ENCODE measurements around the gene BBS9. TPM values are rescaled to one million over a fixed set of nuclear protein-coding genes. Genes with fewer than 3 reads are reported as not detected.

BBS9 gene
- total and polyA plus RNA-seq, 4 donors: 2.3 to 9.5 (median 4.5) TPM

GRCh38 chr7:33463131-33463530 is 333.8 kb downstream of the BBS9 start:
- no peak overlapping the region for H3K27ac ChIP-seq (ENCODE audit: low read depth in 1 of 2, low read length in 2 of 2)
- H3K4me3 ChIP-seq (ENCODE audit: low read depth in 1 of 3, low read length in 3 of 3): no peak overlapping the region
- no peak for DNase-seq (ENCODE audit: low spot score)
- no peaks in the 10 kb centered on the region for H3K36me3 ChIP-seq (ENCODE audit: control insufficient read depth in 4 of 4, insufficient read depth in 3 of 4, low read depth in 1 of 4, low read length in 3 of 4)
- no peaks in the 10 kb centered on the region for H3K4me1 ChIP-seq (ENCODE audit: control insufficient read depth in 4 of 4, insufficient read depth in 4 of 4, low read length in 3 of 4)
- H3K27me3 ChIP-seq (ENCODE audit: control insufficient read depth in 4 of 4, insufficient read depth in 4 of 4, low read length in 3 of 4): no peaks in the 10 kb centered on the region
- no peaks in the 10 kb centered on the region for H3K9me3 ChIP-seq (ENCODE audit: control insufficient read depth in 4 of 4, low read length in 3 of 4)
- no peak overlapping the region for H3K9ac ChIP-seq (ENCODE audit: low read depth in 1 of 2, low read length in 2 of 2)
- no peak for TF ChIP-seq JUND (IDR thresholded peaks at IDR 0.05)
- TF ChIP-seq HNF4G (IDR thresholded peaks at IDR 0.05): no peak
- no peak for TF ChIP-seq GABPA (IDR thresholded peaks at IDR 0.05 in 1 of 2, conservative IDR thresholded peaks at IDR 0.05 in 1 of 2)
- no peak for TF ChIP-seq MAX (IDR thresholded peaks at IDR 0.05)
- no peak for TF ChIP-seq REST (IDR thresholded peaks at IDR 0.05)
- TF ChIP-seq FOXA1 (IDR thresholded peaks at IDR 0.05): no peak
- no peak for TF ChIP-seq SP1 (IDR thresholded peaks at IDR 0.05)
- no peak for TF ChIP-seq RXRA (IDR thresholded peaks at IDR 0.05)
- TF ChIP-seq HNF4A (conservative IDR thresholded peaks at IDR 0.05): no peak
- no peak for TF ChIP-seq CTCF (IDR thresholded peaks at IDR 0.05; ENCODE audit: low read depth, low read length, missing input control)
- TF ChIP-seq EGR1 (IDR thresholded peaks at IDR 0.05; ENCODE audit: low read depth in 2 of 2): no peak
- no peak for TF ChIP-seq NR2F2 (IDR thresholded peaks at IDR 0.05)
- no peak for TF ChIP-seq ATF3 (IDR thresholded peaks at IDR 0.05)
- TF ChIP-seq YY1 (IDR thresholded peaks at IDR 0.05): no peak
- TF ChIP-seq FOXA2 (IDR thresholded peaks at IDR 0.05): no peak
- no peak for TF ChIP-seq RAD21 (IDR thresholded peaks at IDR 0.05)
- TF ChIP-seq TAF1 (conservative IDR thresholded peaks at IDR 0.05): no peak
- no peak for TF ChIP-seq ZBTB33 (IDR thresholded peaks at IDR 0.05)
- WGBS: 87% methylated on average over 2 of the region's 2 CpGs
